ENCODE measurements around the gene RIOK1.
"Not testable (repeated sequence)": the region's sequence is repeated elsewhere in the genome, so short reads cannot be mapped to it uniquely, and the experiment has no call there.

RIOK1 gene

GRCh38 chr6:7441048-7441775 is 51.6 kb downstream of the RIOK1 start:
- no peak for DNase-seq (ENCODE audit: low spot score)

GRCh38 chr6:7442467-7442866 is 52.9 kb downstream of the RIOK1 start:
- no peak for DNase-seq (ENCODE audit: low spot score)

GRCh38 chr6:7445101-7445500 is 55.5 kb downstream of the RIOK1 start:
- DNase-seq (ENCODE audit: low spot score): no peak

GRCh38 chr6:7445885-7446461 is 56.4 kb downstream of the RIOK1 start:
- DNase-seq (ENCODE audit: low spot score): no peak

- no peak for DNase-seq (ENCODE audit: low spot score)
Observed at GRCh38 chr6:7446619-7447325, 57.2 kb downstream of the RIOK1 start.

GRCh38 chr6:7448232-7448631 is 58.6 kb downstream of the RIOK1 start:
- no peak for DNase-seq (ENCODE audit: low spot score)

- no peak for DNase-seq (ENCODE audit: low spot score)
Observed at GRCh38 chr6:7449018-7449417, 59.4 kb downstream of the RIOK1 start.

GRCh38 chr6:7451326-7451725 is 61.7 kb downstream of the RIOK1 start:
- no peak for DNase-seq (ENCODE audit: low spot score)

- no peak for DNase-seq (ENCODE audit: low spot score)
Observed at GRCh38 chr6:7452898-7453297, 63.3 kb downstream of the RIOK1 start.

- DNase-seq (ENCODE audit: low spot score): no peak
Observed at GRCh38 chr6:7454696-7455358, 65.2 kb downstream of the RIOK1 start.

- DNase-seq (ENCODE audit: low spot score): not testable (repeated sequence)
Observed at GRCh38 chr6:7456302-7456701, 66.7 kb downstream of the RIOK1 start.

- DNase-seq (ENCODE audit: low spot score): no peak
Observed at GRCh38 chr6:7461416-7461815, 71.8 kb downstream of the RIOK1 start.

- no peak for DNase-seq (ENCODE audit: low spot score)
Observed at GRCh38 chr6:7463785-7464184, 74.2 kb downstream of the RIOK1 start.

- DNase-seq (ENCODE audit: low spot score): no peak
Observed at GRCh38 chr6:7467007-7467897, 77.6 kb downstream of the RIOK1 start.
